ENCODE data around the gene SRMS.

Gene SRMS, protein sequence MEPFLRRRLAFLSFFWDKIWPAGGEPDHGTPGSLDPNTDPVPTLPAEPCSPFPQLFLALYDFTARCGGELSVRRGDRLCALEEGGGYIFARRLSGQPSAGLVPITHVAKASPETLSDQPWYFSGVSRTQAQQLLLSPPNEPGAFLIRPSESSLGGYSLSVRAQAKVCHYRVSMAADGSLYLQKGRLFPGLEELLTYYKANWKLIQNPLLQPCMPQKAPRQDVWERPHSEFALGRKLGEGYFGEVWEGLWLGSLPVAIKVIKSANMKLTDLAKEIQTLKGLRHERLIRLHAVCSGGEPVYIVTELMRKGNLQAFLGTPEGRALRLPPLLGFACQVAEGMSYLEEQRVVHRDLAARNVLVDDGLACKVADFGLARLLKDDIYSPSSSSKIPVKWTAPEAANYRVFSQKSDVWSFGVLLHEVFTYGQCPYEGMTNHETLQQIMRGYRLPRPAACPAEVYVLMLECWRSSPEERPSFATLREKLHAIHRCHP

DNA sequence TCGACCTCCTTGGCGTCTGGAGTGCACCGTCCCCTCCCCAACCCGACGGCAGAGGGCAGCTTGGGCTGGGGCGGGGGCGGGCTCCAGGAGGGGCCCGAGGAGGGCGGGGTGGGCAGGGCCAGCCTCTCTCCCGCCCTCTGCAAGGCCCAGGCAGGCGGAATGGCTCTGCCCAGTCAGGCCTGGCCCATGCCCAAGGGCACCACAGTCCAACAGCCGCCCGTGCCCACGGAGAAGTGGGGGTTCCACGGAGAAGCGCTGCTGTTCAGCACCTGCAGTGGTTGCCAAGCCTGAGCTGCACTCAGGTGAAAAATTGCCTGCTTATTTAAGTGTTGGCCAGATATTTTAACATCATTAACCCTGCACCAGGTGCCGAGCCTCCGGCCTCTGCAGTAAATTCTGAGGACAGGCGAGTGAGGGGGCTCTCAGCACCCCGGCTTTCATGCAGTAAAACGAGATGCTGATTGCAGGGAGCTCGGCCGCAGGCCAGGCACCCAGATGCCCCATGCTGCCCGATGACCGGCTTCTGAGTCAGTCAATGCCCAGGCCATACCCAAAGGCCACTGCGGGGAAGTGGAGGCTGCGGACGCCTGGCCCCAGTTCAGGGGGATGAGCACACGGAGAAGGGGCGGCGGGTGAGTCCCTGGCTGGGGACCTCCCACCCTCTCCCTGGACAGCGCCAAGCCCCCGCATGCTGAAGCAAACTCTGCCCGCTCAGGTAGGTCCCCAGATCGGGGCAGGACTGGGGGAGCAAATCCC lies at the start of gene SRMS:
Gene SRMS (minus strand): TSS at position 25 of the 756 bp plus-strand sequence. CDS start 286 bp downstream, outside the sequence.
- no peak for DNase-seq

DNA sequence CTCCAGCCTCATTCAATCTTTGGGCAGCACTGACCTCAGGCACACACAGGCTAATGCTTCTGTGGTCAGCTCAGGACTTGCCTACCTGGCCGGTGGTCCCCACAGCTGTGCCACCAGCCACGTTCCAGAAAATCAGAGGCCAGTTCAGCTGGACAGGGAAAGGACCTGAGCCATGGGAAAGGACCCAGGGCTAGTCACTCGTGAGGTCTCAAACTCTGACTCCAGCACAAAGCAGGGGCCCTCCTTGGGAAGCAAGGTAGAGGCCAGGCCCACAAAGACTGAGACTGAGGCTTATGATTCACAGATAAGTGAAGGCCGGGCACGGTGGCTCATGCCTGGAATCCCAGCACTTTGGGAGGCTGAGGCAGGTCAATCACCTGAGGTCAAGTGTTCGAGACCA lies 48.9 kb upstream of the SRMS start:
- DNase-seq = no peak

DNA sequence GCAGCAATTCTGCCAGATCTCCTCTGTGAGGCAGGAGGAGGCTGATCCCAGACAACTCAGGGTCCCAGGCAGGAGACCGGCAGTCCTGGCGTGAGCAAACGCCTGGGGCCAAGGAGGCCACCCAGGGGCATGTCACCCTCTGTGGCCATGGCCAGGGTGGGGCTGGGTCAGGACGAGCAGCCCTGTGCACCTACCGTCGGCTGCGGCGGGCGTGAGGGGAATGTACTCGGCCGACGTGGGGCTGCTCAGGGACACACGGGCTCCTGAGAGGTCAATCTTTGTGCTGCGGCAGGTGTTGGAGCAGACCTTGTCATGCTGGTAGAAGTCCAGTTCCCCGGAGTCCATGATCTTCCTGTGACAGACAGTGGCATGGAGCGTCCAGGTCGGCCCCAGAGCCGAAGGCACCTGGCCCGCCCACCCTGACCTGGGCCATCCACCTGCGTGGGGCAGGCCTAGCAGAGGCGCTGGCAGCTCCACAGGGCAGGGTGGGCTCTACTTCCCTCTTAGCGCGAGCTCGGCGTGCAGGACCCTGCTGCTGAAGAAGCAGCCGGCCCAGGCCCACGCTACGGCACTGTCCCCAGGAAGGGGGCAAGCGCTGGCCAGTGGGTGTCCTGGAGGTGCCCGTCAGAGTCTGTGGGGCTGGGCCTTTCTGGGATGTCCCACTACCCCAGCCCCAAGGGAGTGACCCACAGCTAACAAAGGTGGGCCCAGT lies 48.0 kb upstream of the SRMS start:
- DNase-seq = no peak

DNA sequence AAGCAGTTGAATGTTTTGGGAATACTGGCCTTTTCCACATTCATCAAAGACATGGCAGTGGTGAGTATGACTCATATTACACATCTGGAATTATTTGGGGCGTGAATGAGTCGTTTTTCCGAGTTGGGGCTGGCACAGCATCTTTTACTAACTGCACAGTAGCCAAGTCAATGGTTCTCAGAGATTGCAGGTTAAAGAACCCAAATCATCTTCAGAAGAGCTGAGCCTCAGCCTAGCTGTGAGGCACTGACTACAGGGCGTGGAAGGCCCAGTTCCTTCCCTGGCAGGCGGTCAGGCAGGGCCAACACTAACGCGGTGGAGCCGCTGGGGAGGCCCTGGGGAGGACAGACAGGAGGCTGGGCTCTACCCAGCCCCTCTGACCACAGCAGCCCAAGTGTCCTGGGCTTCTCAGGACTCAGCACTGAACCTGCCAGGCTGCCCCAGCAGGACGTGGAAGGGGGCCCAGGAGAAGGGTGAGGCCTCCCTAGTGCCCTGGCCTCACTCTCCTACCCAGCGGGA lies 46.6 kb upstream of the SRMS start:
- no peak for DNase-seq

DNA sequence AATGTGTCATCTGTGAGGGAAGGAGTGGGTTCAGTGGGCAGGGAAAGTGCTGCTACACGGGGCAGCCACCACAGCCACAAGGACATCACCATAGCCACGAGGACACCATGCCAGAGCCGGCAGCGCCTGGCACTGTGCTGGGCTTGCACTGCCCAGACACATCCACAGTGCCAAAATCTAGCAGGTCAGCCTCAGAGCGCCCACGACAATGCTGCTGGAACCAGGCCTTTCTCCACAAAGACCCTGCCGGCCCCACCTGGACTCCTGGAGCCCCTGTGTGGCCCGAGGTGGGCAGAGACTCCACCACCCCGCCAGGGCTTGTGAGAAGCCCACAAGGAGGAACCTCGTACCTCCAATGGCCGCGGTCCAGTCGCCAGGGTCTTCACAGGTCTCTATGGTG lies 45.1 kb upstream of the SRMS start:
- DNase-seq = no peak

DNA sequence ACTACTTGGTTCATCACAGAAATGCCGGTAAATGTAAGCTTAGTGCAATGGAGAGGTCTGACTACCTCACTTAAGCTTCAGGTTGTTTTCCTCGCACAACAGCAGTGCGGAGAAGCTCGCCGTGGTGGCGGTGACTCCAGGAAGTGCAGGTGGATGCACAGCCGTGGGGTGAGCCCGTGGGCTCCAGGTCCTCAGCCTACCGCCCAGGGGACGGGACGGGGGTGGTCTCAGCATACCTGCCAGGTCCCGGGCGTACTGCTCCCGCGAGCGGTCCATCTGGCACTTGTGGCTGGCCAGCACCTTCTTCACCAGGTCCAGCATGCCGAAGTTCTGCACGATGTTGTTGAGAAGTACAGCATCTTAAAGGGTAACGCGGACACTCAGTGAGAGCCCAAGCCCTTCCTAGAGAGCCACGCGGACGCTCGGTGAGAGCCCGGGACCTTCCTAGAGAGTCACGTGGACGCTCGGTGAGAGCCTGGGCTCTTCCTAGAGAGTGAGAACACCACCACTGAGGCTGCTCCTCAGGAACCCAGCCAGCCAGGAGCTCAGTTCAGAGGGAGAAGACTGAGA lies 44.3 kb upstream of the SRMS start:
- no peak for DNase-seq

DNA sequence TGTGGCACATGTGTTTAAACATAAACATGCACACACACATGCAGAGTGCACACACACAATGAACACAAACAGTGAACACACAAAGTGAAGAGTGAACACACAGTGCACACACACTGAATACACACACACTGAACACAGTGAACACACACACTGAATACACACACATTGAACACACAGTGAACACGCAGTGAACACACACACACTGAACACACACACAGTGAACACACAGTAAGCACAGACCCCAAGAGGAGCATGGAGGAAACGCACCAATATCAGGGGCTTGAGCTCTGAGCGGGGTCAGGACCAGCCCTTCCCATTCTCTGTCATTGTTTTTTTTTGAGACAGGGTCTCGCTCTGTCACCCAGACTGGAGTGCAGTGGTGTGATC lies 43.6 kb upstream of the SRMS start:
- DNase-seq = no peak

DNA sequence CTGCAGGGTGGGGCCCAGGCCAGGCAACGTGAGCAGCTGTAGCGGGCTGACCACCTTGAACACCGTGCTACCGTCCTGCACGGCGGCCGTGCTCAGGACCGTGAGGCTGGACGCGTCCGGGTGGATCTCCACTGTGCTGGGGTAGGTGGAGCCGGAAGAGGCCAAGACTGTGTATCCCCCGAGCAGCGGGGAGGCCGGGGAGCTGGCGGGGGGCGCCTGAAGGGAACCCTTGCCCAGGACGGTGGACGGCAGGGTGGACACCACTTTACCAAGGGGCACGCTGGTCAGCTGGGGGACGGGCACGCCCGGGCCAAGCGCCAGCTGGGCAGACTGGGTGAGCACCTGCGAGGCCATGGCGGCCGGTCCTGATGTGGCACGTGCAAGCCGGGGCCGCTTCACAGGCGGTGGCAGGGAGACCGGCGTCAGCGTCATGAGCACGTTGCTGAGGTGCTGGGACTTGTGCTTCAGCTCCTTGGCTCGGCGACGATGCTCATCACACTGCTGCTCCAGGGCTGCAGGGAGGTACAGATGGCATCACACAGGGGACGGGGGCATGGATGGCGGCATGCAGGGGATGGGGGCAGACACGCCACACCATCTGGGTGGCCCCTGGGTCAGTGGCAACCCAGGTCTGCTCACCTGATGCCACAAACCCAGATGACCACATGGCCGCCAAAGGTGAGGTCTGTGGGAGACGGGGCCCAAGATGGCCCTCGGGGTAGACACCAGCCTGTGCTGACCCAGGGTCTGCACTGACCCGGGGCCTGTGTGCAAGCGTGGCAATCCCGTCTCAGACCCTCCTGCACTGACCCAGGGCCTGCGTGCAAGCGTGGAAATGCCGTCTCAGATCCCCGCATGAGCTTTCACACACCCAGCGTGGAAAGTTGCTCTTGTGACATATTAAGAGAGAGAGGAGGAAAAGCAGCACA lies 42.9 kb upstream of the SRMS start:
- no peak for DNase-seq

DNA sequence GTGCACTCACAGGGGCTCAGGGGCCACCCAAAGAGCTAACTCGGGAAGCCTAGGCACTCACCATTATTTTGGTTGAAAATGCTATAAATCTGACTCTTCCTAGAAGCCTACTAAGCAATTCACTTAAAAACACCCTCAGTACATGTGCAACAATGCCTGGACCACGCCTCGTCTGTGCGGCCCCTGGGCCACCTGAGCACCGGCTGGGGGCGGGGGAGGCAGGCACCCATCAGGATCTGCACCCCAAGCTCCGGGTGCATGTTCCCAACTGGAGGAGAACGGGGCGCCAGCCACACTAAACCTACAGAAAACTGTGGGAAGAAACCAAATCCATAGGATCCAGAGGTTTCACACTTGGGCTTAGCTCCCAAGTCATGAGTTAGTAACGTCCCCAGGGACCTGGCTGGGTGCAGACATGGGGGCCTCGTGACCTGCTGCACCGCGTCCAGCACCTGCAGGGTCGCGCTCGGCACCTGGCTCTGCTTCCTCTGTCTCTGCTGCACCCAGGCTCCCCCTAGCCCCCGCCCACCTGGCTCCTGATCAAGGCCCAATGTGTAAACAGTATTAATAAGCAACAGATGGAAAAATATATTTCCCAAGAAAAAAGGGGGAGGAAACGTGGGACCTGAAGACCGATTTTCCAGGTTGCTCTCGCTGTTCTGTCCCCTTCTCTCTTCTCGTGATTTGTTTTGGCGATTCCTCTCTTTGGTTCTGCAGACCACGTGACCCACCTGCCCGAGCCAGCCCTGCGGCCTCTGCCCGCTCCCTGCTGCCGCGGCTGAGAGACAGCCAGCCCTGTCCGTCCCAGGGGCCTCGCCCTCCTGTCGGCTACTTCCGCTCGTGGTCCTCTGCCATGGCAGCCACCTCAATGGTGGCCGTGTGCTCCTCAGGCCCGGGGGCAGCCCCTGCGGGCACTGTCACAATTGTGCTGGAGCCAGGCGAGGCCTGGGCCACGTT lies 42.0 kb upstream of the SRMS start:
- DNase-seq = no peak

DNA sequence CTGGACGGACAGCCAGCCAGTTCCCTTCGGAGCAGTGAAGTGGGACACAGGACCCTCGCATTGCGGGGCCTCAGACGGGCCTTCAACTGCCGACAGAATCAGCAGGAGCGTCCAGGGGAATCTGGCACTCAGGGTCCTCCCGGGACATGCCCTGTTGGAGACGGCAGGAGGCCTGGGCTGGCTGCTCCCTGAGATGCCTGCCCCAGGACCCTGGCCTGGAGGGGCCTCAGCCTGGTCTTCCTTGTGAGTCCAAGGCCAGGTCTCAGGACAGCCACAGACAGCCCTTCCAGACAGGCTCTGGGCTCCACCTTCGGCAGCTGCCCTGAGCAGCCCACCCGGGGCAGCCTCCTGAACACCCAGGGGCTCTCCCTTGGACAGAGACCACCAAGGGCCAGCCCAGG lies 41.1 kb upstream of the SRMS start:
- no peak for DNase-seq

DNA sequence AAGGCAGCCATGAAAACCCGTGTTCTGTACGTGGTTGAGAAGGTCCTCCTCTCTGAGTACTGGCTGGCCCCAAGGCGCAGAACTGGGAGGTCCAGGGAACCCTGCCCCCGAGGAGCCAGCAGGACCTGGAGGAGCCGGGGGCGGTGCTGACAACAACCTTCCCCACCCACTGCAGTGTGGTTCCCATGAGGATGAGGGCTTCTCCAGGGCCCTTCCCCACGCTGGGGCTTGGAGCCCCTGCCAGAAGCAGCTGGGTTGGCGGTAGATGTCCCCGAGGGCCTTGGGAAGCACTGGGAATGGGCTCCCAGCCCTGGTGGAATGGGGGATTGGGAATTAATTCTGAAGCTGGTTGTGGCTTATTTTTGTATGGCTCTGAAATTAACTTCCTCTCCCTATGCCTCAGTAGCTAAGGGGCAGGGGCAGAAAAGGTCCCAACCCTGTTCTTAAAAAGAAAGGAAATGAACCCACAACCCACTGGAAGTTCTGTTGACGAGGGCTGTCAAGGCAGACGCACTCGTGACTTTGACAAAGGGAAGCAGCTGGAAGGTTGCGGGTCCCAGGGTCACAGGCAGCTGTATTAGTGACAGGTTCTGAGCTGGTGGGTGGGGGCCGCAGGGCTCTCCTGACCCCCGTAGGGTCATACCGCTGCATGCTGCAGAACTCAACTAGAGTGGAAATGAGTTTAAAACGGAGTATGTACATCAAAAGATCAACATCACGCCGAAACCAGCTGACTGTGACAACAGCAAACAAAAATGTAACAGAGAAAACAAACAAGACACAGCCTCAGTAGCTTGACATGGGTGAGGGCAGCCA lies 40.4 kb upstream of the SRMS start:
- peak; percentile 66 for DNase-seq

DNA sequence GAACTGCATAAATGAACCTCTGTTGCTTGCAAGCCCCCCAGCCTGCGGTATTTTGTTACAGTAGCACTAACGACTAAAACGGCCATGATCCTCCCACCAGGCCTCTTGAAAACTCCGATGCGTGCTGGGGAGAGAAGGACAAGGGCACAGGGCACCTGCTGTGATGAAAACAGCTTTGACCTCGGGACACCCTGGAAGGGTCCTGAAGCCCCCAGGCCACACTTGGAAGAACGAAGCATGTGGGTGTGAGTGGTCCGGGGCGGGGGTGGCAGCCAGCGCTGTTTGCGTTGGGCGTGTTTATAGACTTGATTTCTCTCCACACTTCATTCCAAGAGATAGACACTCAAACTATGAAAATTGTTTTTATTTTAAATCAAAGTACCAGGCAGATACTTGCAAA lies 39.7 kb upstream of the SRMS start:
- no peak for DNase-seq

DNA sequence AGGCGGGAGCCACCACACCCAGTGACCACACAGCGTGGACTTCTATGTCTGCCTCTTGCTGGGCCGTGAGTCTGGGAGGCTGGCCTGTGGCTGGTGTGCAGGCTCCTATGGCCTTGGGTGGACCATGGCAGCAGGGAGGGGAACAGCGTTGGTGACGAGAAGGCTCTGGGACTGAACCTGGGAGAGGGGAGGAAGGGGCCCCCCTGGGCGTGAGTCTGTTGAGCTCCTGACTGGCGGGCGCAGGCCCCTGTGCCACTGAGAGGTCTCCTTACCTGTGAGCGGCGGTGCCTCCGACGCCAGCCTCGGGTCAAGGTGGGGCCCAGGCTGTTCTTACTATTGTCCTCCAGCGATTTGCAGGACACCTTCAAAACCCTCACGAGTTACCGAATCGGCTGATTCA lies 39.2 kb upstream of the SRMS start:
- DNase-seq = no peak

DNA sequence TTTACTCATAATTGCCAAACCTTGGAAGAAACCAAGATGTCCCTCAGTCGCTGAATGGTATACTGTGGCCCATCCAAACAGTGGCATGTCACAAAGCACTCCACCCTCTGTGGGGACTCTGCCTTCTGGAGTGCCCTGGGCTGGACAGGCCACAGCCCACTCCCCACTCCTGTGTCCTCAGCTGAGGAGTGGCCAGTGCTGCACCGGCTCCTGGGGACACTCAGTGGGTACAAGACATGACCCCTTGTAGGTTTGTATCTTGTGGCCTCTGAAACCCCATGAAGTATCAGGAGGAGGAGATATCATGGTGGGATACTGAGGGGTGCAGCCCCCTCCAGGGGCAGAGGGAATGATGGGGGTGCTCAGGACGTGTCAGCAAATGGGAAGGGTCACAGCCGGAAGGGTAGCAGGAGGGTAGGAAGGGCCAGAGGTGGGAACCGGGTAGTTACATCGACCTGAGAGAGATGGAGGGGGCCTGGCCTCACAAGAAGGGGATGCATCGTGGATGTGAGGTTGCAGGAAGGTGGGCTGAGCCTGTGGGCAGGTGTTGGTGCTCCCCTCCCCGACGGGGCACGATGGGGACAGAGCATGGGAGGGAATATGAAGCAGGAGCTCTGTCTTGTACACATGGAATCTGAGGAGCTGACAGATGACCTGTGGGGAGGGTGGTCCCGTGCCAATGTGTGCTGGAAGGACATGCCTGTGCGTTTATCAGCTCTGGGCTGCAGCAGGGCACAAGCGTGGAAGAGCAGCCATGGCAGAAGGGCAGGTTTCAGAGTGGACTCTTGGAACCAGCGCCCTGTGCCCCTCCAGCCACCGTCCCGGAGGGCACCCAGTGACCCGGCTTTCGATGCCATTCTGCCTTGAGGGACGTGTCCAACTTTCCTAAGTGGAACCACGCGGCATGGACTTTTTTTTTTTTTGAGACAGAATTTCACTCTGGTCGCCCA lies 38.3 kb upstream of the SRMS start:
- no peak for DNase-seq

DNA sequence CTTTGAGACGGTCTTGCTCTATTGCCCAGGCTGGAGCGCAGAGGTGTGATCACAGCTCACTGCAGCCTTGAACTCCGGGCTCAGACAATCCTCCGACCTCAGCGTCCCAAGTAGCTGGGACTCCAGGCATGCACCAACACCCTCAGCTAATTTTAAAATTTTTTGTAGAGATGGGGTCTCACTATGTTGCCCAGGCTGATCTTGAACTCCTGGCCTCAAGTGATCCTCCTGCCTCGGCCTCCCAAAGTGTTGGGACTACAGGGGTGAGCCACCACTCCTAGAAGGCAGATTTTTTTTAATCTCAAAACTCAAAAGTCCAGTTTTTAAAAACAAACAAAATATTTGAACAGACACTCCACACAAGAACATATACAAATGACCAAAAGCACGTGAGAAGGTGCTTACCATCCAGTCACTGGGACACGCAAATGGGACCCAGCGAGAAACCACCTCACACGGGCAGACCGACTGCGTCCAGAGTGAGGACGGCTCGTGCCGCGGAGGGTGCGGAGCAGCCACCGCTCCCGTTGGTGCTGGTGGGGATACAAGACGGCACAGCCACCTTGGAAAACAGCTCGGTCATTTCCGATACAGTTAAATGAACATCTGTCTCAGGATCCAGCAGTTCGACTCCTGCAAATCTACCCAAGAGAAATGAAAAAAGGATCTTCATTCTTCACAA lies 35.0 kb upstream of the SRMS start:
- no peak for DNase-seq

DNA sequence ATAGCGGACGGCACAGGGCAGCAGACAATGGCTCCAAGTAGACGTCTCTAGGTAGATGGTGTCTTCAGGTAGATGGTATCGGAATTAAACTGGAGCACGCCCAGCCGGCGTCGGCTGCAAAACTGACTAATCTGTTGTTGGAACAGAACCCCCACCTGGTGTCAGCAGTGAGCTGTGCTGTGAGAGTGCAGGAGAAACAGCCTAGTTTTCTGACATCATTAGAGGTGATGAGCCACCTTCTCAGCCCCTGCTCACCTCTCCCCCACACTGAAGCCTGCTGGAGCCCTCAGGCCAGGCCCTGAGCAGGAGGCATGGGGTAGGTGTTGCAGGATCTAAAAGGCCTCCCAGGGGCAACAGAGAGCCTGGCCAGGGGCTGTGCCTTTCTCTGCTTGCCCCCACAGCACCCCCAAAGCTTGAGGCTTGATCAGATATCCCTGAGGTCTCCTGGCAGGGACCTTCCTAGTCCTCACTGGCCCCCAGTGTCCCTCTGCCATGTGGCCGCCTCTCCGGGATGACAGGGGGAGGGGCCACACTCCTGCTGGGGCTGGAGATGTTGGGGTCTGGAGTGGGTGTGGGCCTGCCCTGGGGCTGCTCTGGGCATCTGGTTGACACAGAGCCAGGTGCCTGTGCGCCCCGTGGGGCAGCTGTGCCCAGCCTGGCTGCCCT lies 33.4 kb upstream of the SRMS start:
- peak; percentile 41 for DNase-seq

DNA sequence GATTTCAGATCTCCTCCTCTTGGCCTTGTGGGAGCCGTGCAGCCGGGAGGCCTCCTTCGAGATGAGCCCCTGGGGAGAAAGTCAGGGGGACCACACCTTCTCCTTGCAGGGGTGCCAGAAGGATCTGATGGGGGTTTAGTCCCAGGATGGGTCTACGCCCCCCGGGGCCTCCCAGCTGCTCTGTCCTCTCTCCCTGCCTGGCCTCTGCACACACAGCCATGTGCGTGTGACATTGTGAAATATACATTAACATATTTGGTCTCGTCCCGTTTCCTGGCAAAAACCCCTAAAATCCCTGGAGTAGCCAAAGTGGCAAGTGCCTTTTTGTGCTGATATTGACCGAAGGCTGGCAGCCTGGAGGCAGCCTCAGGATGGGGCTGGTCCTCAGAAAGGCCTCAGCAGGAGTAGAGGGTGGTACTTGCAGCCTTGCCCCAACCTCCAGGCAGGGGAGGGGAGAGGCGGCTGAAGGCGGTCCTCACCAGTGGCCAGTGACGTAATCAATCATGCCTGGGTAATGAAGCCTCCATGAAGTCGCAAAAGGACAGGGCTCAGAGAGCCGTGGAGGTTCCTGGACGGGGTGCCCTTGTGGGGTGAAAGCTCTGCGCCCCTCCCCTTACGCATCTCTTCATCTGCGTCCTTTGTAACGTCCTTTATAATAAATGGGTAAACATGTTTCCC lies 31.6 kb upstream of the SRMS start:
- peak; percentile 50 for DNase-seq
